HFFc6 (cell line): ENCODE measurements around the gene FHOD3. TPM values are rescaled to one million over a fixed set of nuclear protein-coding genes. Genes with fewer than 3 reads are reported as not detected.
"Not testable (repeated sequence)": the region's sequence is repeated elsewhere in the genome, so short reads cannot be mapped to it uniquely, and the experiment has no call there.

ENCODE experiments used
- DNase-seq: peaks from one replicate; pipeline ENCODE4 v3.0.0-alpha.2; 2018
- H3K27ac Mint-ChIP-seq: 2 replicates; pipeline ENCODE4 v1.8.0; 2020; ENCODE audit warnings: mild to moderate bottlenecking, mixed read lengths
- H3K27me3 Mint-ChIP-seq: 2 replicates; pipeline ENCODE4 v1.8.0; 2021; ENCODE audit warnings: mild to moderate bottlenecking, moderate library complexity, mixed read lengths; ENCODE audit not compliant: insufficient read depth
- H3K36me3 Mint-ChIP-seq: 2 replicates; pipeline ENCODE4 v1.8.0; 2021; ENCODE audit warnings: low read depth, mixed read lengths
- H3K4me1 Mint-ChIP-seq: 2 replicates; pipeline ENCODE4 v1.8.0; 2020; ENCODE audit warnings: low read depth, mixed read lengths
- H3K4me3 Mint-ChIP-seq: 2 replicates; pipeline ENCODE4 v1.8.0; 2020; ENCODE audit warnings: mild to moderate bottlenecking, moderate library complexity, mixed read lengths
- H3K9me3 Mint-ChIP-seq: 2 replicates; pipeline ENCODE4 v1.8.0; 2020; ENCODE audit warnings: mild to moderate bottlenecking, mixed read lengths
- CTCF ChIP-seq: fragments of 200-600 bp; sonication (generic); IDR thresholded peaks from 2 replicates; pipeline ENCODE4 v1.5.0; 2021; ENCODE audit warnings: antibody characterized with exemption, mild to moderate bottlenecking
- total RNA-seq, 6 experiments: library from RNA; stranded (reverse); fragmentation: NEBNext Ultra II Directional; extraction: Animal tissue kit (Norgen Biotek cat#: 25700); gene quantifications; 2 replicates in 1 of 6; 3 replicates in 5 of 6; pipeline ENCODE4 v1.2.3, GENCODE V29; 2021

The FHOD3 gene
- total RNA-seq, 6 experiments from 2014 or later = 32.8 to 67.6 (median 61.4) TPM

GRCh38 chr18:36459203-36459602 is 161.7 kb downstream of the FHOD3 start:
- Mint-ChIP-seq H3K9me3 (no peaks in the 10 kb centered on the region), H3K27ac (no peak overlapping the region), H3K36me3 (no peaks in the 10 kb centered on the region), H3K4me1 (peaks cover 66% of the 10 kb centered on the region), H3K27me3 (peaks cover 2% of the 10 kb centered on the region), H3K4me3 (no peak overlapping the region)
- no peak for TF ChIP-seq CTCF
- DNase-seq = no peak

GRCh38 chr18:36459786-36460185 is 162.3 kb downstream of the FHOD3 start:
- Mint-ChIP-seq H3K36me3 (no peaks in the 10 kb centered on the region), H3K27ac (no peak overlapping the region), H3K9me3 (no peaks in the 10 kb centered on the region), H3K4me1 (peaks cover 72% of the 10 kb centered on the region), H3K4me3 (no peak overlapping the region), H3K27me3 (peaks cover 2% of the 10 kb centered on the region)
- no peak for DNase-seq
- no peak for TF ChIP-seq CTCF

GRCh38 chr18:36460324-36460850 is 162.9 kb downstream of the FHOD3 start:
- TF ChIP-seq CTCF = no peak
- no peak for DNase-seq
- Mint-ChIP-seq H3K27ac (no peak overlapping the region), H3K4me1 (peaks cover 75% of the 10 kb centered on the region), H3K27me3 (peaks cover 2% of the 10 kb centered on the region), H3K36me3 (no peaks in the 10 kb centered on the region), H3K4me3 (no peak overlapping the region), H3K9me3 (no peaks in the 10 kb centered on the region)

GRCh38 chr18:36460854-36461253 is 163.3 kb downstream of the FHOD3 start:
- no peak overlapping the region for H3K27ac Mint-ChIP-seq
- DNase-seq = no peak
- H3K27me3 Mint-ChIP-seq = peaks cover 2% of the 10 kb centered on the region
- no peak for TF ChIP-seq CTCF
- no peaks in the 10 kb centered on the region for H3K36me3 Mint-ChIP-seq
- no peaks in the 10 kb centered on the region for H3K9me3 Mint-ChIP-seq
- H3K4me3 Mint-ChIP-seq = no peak overlapping the region
- H3K4me1 Mint-ChIP-seq = peaks cover 79% of the 10 kb centered on the region

- Mint-ChIP-seq H3K4me3 (peak overlapping the region; percentile 20; the same call in 1 of the 2 replicates), H3K9me3 (no peaks in the 10 kb centered on the region)
- peak; percentile 42 for DNase-seq
These were observed 164.1 kb downstream of the FHOD3 start for GRCh38 chr18:36461551-36461987.

GRCh38 chr18:36463516-36463915 is 166.0 kb downstream of the FHOD3 start:
- H3K27ac Mint-ChIP-seq, H3K9me3 Mint-ChIP-seq, H3K27me3 Mint-ChIP-seq, H3K4me3 Mint-ChIP-seq, H3K36me3 Mint-ChIP-seq, DNase-seq: not testable (repeated sequence)
- H3K4me1 Mint-ChIP-seq = peaks cover 63% of the 10 kb centered on the region

More at GRCh38 chr18:36461551-36461987, 164.1 kb downstream of the FHOD3 start:
- TF ChIP-seq CTCF = no peak
- Mint-ChIP-seq H3K36me3 (no peaks in the 10 kb centered on the region), H3K27me3 (peaks cover 2% of the 10 kb centered on the region), H3K4me1 (peaks cover 75% of the 10 kb centered on the region), H3K27ac (peak overlapping the region; percentile 47)
